SK-N-SH (cell line): ENCODE data around the gene HSPA1L. TPM values are rescaled to one million over a fixed set of nuclear protein-coding genes. Genes with fewer than 3 reads are reported as not detected.
A peak's percentile ranks its signal among the peaks of the same experiment; 100 is the strongest.

Source experiments
- CTCF ChIA-PET: fragments of 300-600, 350-600 bp; formaldehyde crosslinking; extraction: SDS; loops from one replicate; lab custom pipeline; 2021; lab: Yijun Ruan, JAX
- POLR2A ChIA-PET: fragments of 350-600 bp; sonication (Branson Sonifier 250); formaldehyde crosslinking; extraction: SDS; loops from one replicate; lab custom pipeline; 2020; ENCODE audit warnings: antibody characterized with exemption, inconsistent platforms; lab: Yijun Ruan, JAX
- DNase-seq: peaks from one replicate; pipeline ENCODE4 v3.0.0; 2012
- H2AFZ ChIP-seq: fragments of 200-600 bp; sonication (generic); 2 replicates; pipeline ENCODE4 v1.8.1; 2016; ENCODE audit warnings: antibody characterized with exemption, mild to moderate bottlenecking, low read depth
- H3F3A ChIP-seq: fragments of 200-600 bp; sonication (generic); replicated peaks from 2 replicates; pipeline ENCODE3; 2016; ENCODE audit warnings: antibody characterized with exemption, mild to moderate bottlenecking; ENCODE audit not compliant: insufficient read depth
- H3K27ac ChIP-seq, 2 experiments: fragments of 200-500 bp in 1 of 2; fragments of 200-600 bp in 1 of 2; sonication (Bioruptor generic) in 1 of 2; sonication (generic), shearing (Covaris generic) in 1 of 2; 2 replicates each; pipeline versions ENCODE4 v1.5.1 to v1.6.1; 2014 to 2016; ENCODE audit warnings: low read depth in 2 of 2, inconsistent platforms in 1 of 2, low read length in 1 of 2, mild to moderate bottlenecking in 1 of 2, mixed read lengths in 1 of 2
- H3K27me3 ChIP-seq: fragments of 200-600 bp; sonication (generic), shearing (Covaris generic); 2 replicates; pipeline ENCODE4 v1.6.1; 2016; ENCODE audit warnings: mixed run types; ENCODE audit not compliant: insufficient read depth
- H3K36me3 ChIP-seq, 2 experiments: fragments of 200-500 bp in 1 of 2; fragments of 200-600 bp in 1 of 2; sonication (Bioruptor generic) in 1 of 2; sonication (generic) in 1 of 2; replicated peaks in 1 of 2; 2 replicates each; pipeline versions ENCODE3 to v1.5.1; 2014 to 2016; ENCODE audit warnings: low read length in 1 of 2, mild to moderate bottlenecking in 1 of 2; ENCODE audit not compliant: insufficient read depth in 2 of 2, control insufficient read depth in 1 of 2
- H3K4me1 ChIP-seq, 2 experiments: fragments of 200-500 bp in 1 of 2; fragments of 200-600 bp in 1 of 2; sonication (Bioruptor generic) in 1 of 2; sonication (generic), shearing (Covaris generic) in 1 of 2; 2 replicates each; pipeline versions ENCODE4 v1.5.1 to v1.6.1; 2014 to 2016; ENCODE audit warnings: low read depth in 1 of 2, low read length in 1 of 2, mixed run types in 1 of 2; ENCODE audit not compliant: insufficient read depth in 2 of 2, control insufficient read depth in 1 of 2
- H3K4me2 ChIP-seq: fragments of 200-600 bp; sonication (generic), shearing (Covaris generic); 2 replicates; pipeline ENCODE4 v1.6.1; 2017; ENCODE audit warnings: mixed run types
- H3K4me3 ChIP-seq, 2 experiments: fragments of 200-500 bp in 1 of 2; fragments of 200-600 bp in 1 of 2; sonication (Bioruptor generic) in 1 of 2; sonication (generic), shearing (Covaris generic) in 1 of 2; 2 replicates each; pipeline versions ENCODE4 v1.5.1 to v1.8.1; 2014 to 2016; ENCODE audit warnings: low read depth in 2 of 2, inconsistent platforms in 1 of 2, low read length in 1 of 2, mild to moderate bottlenecking in 1 of 2, mixed read lengths in 1 of 2, moderate library complexity in 1 of 2
- H3K79me2 ChIP-seq: fragments of 200-600 bp; sonication (generic); 2 replicates; pipeline ENCODE4 v1.8.1; 2017; ENCODE audit warnings: mild to moderate bottlenecking; ENCODE audit not compliant: insufficient read depth
- H3K9ac ChIP-seq: fragments of 200-600 bp; sonication (generic); 2 replicates; pipeline ENCODE4 v1.6.1; 2017; ENCODE audit warnings: mixed run types
- H3K9me2 ChIP-seq: fragments of 200-600 bp; sonication (generic); 2 replicates; pipeline ENCODE4 v1.6.1; 2017; ENCODE audit warnings: mixed run types
- H3K9me3 ChIP-seq: fragments of 200-600 bp; sonication (generic); 2 replicates; pipeline ENCODE4 v1.6.1; 2017; ENCODE audit warnings: mixed run types, mild to moderate bottlenecking, moderate library complexity
- H4K20me1 ChIP-seq: fragments of 200-600 bp; sonication (generic); 2 replicates; pipeline ENCODE4 v1.6.1; 2017; ENCODE audit warnings: mild to moderate bottlenecking, mixed run types; ENCODE audit not compliant: insufficient read depth
- ELF1 ChIP-seq: IDR thresholded peaks from 2 replicates; pipeline ENCODE4 v1.4.0; 2012
- EP300 ChIP-seq, 2 experiments: IDR thresholded peaks; 2 replicates each; pipeline versions ENCODE4 v1.4.0 to v1.6.1; 2012; ENCODE audit warnings: borderline replicate concordance in 1 of 2, low read depth in 1 of 2, low read length in 1 of 2
- FOXJ3 ChIP-seq: sonication (generic); formaldehyde crosslinking; IDR thresholded peaks from 2 replicates; pipeline ENCODE4 v1.5.1; 2020; ENCODE audit warnings: mild to moderate bottlenecking, missing genetic modification reagents
- GABPA ChIP-seq: IDR thresholded peaks from 2 replicates; pipeline ENCODE4 v1.4.0; 2012; ENCODE audit warnings: low read depth, mild to moderate bottlenecking
- IRF3 ChIP-seq: fragments of 150-350 bp; IDR thresholded peaks from 2 replicates; pipeline ENCODE4 v1.6.1; 2016; ENCODE audit warnings: mild to moderate bottlenecking, low read depth, low read length
- MEF2A ChIP-seq: IDR thresholded peaks from 2 replicates; pipeline ENCODE4 v1.4.0; 2012; ENCODE audit warnings: low read depth, borderline replicate concordance
- MXI1 ChIP-seq: IDR thresholded peaks from 2 replicates; pipeline ENCODE4 v1.6.1; 2012; ENCODE audit warnings: mild to moderate bottlenecking, low read depth, low read length, improper control_type of control experiment
- RAD21 ChIP-seq: IDR thresholded peaks from 2 replicates; pipeline ENCODE4 v1.6.1; 2012; ENCODE audit warnings: mild to moderate bottlenecking, low read length
- REST ChIP-seq: IDR thresholded peaks from 2 replicates; pipeline ENCODE4 v1.6.1; 2012; ENCODE audit warnings: mild to moderate bottlenecking, low read depth, low read length, moderate library complexity
- RXRA ChIP-seq: IDR thresholded peaks from 2 replicates; pipeline ENCODE4 v1.4.0; 2012; ENCODE audit warnings: low read depth, mild to moderate bottlenecking, borderline replicate concordance
- SIN3A ChIP-seq: IDR thresholded peaks from 2 replicates; pipeline ENCODE4 v1.6.1; 2012; ENCODE audit warnings: low read depth, mild to moderate bottlenecking, low read length, moderate library complexity, borderline replicate concordance
- TCF12 ChIP-seq: IDR thresholded peaks from 2 replicates; pipeline ENCODE4 v1.4.0; 2012
- TEAD4 ChIP-seq: IDR thresholded peaks from 2 replicates; pipeline ENCODE4 v1.4.0; 2012; ENCODE audit warnings: mild to moderate bottlenecking, borderline replicate concordance; ENCODE audit not compliant: insufficient read depth
- USF1 ChIP-seq: IDR thresholded peaks from 2 replicates; pipeline ENCODE4 v1.4.0; 2012; ENCODE audit warnings: low read depth, borderline replicate concordance
- USF2 ChIP-seq: fragments of 150-350 bp; IDR thresholded peaks from 2 replicates; pipeline ENCODE4 v1.6.1; 2017; ENCODE audit warnings: antibody characterized with exemption, low read length, low read depth, borderline replicate concordance
- YY1 ChIP-seq: IDR thresholded peaks from 2 replicates; pipeline ENCODE4 v1.4.0; 2012; ENCODE audit warnings: low read depth, mild to moderate bottlenecking
- WGBS: methylation state at CpG from one replicate; pipeline ENCODE4 v1.1.6; 2017; ENCODE audit warnings: low lambda C conversion rate; 5-methylcytosine and 5-hydroxymethylcytosine counted together
- polyA plus RNA-seq, 3 experiments: library from polyadenylated mRNA; depleted of rRNA; stranded (reverse); fragments of >200 nt; gene quantifications; 2 replicates each; pipeline ENCODE4 v1.2.3, GENCODE V29; 2012

The HSPA1L gene
- polyA plus RNA-seq, 1 of the 3 experiments (the other 2 are of a cell fraction): 0.69 TPM

- TF ChIP-seq REST (no peak), MEF2A (no peak), FOXJ3 (no peak), EP300 (IDR thresholded peaks at IDR 0.05; ENCODE audit: borderline replicate concordance in 1 of 2, low read depth in 1 of 2, low read length in 1 of 2) (0 out of 4 replicates have a peak, but pooled peaks of 1 of the 2 experiments have one; percentile 12), IRF3 (peak; percentile 54; the same call in 1 of the 2 replicates), USF1 (peak; percentile 98), ELF1 (peak; percentile 50; the same call in 1 of the 2 replicates), TCF12 (0 out of 2 replicates have a peak, but pooled peaks have one; percentile 18), YY1 (no peak), SIN3A (peak; percentile 83), RAD21 (no peak), MXI1 (peak; percentile 73; the same call in 1 of the 2 replicates)
Measured at GRCh38 chr6:31862344-31863235, 47.5 kb upstream of the HSPA1L start, which contains the start of gene NEU1 (continued).

GRCh38 chr6:31861919-31862343 is 46.8 kb upstream of the HSPA1L start:
- H3K4me2 ChIP-seq: peak overlapping the region; percentile 100
- DNase-seq: peak; percentile 30
- H3K27ac ChIP-seq: no peak overlapping the region
- H3K4me1 ChIP-seq: peaks cover 0 to 14% of the 10 kb centered on the region in 2 experiments; a peak in 1 of 4 replicates
- H3K9ac ChIP-seq: peak overlapping the region; percentile 67
- ChIA-PET CTCF (interaction anchor here (0.7 to 2.7 kb wide), 3 partner anchors 91 to 181 kb away, joined by 3 to 14 read pairs (median 4); partner anchors contain the start of genes DDAH2 and LY6G5C), POLR2A (interaction anchor here (0.7 to 2.4 kb wide), 6 partner anchors 19 to 132 kb away, joined by 3 to 16 read pairs (median 4); partner anchors contain the start of genes EHMT2, HSPA1A and HSPA1L)
- whole genome bisulfite sequencing: 34% methylated on average over 17 of the region's 17 CpGs
- H3K36me3 ChIP-seq: peaks cover 4 to 11% of the 10 kb centered on the region in 2 experiments
- H3K27me3 ChIP-seq: no peaks in the 10 kb centered on the region
- no peaks in the 10 kb centered on the region for H3K9me3 ChIP-seq
- H4K20me1 ChIP-seq: no peaks in the 10 kb centered on the region
- no peaks in the 10 kb centered on the region for H3K9me2 ChIP-seq
- peaks cover 15% of the 10 kb centered on the region for H3F3A ChIP-seq
- peaks cover 10% of the 10 kb centered on the region for H3K79me2 ChIP-seq
- H2AFZ ChIP-seq: peak overlapping the region; percentile 82
- H3K4me3 ChIP-seq: peak overlapping the region; percentile 78 to 98
- TF ChIP-seq ELF1: no peak
- TF ChIP-seq TEAD4: no peak
- no peak for TF ChIP-seq GABPA
- no peak for TF ChIP-seq USF1
- TF ChIP-seq SIN3A: no peak
- no peak for TF ChIP-seq REST
- no peak for TF ChIP-seq USF2
- no peak for TF ChIP-seq FOXJ3
- TF ChIP-seq MEF2A: no peak
- no peak for TF ChIP-seq RXRA
